Left ventricle myocardium superior (tissue), 1 donor: Measurements from ENCODE around the gene CAPG. TPM values are rescaled to one million over a fixed set of nuclear protein-coding genes. Genes with fewer than 3 reads are reported as not detected.
"Not testable (repeated sequence)": the region's sequence is repeated elsewhere in the genome, so short reads cannot be mapped to it uniquely, and the experiment has no call there.

ENCODE experiments used
- ATAC-seq: fragments of 200-7000 bp; cut with Tn5 transposase; one replicate; pipeline ENCODE4 v1.9.1; 2020; ENCODE audit warnings: mild to moderate bottlenecking, moderate library complexity
- DNase-seq: peaks from one replicate; pipeline ENCODE4 v3.0.0-alpha.2; 2020
- intact Hi-C: fragments of 100-400 bp; cut with micrococcal nuclease; formaldehyde crosslinking; loops from one replicate; pipeline ENCODE4 v1.11.0; 2022
- total RNA-seq: library from RNA; stranded (reverse); fragmentation: NEBNext Ultra II Directional; extraction: Animal tissue kit (Norgen Biotek cat#: 25700); gene quantifications from one replicate; pipeline ENCODE4 v1.2.1, GENCODE V29; 2021
- donor health status: DM: no; HTN: yes; CAD: no; lungs with severe emphysema.

Gene CAPG
- total RNA-seq, 1 donor from 2014 or later: 6.1 TPM

GRCh38 chr2:85401464-85401805 is 8.7 kb downstream of the CAPG start:
- DNase-seq (no peak), ATAC-seq (no peak)
- intact Hi-C loops: no loop called here

GRCh38 chr2:85400541-85401463 is 9.4 kb downstream of the CAPG start:
- ATAC-seq (no peak), DNase-seq (no peak)
- intact Hi-C loops: no loop called here

- DNase-seq (no peak), ATAC-seq (no peak)
- intact Hi-C loops: no loop called here
Observed at GRCh38 chr2:85400023-85400422, 10.1 kb downstream of the CAPG start.

- intact Hi-C loops: no loop called here
- ATAC-seq (no peak), DNase-seq (no peak)
Observed at GRCh38 chr2:85399183-85399455, 11.0 kb downstream of the CAPG start.

GRCh38 chr2:85398426-85399182 is 11.6 kb downstream of the CAPG start:
- ATAC-seq (no peak), DNase-seq (no peak)
- intact Hi-C loops: no loop called here

- ATAC-seq: no peak
Observed at GRCh38 chr2:85397925-85398331, 12.2 kb downstream of the CAPG start.

GRCh38 chr2:85396531-85397470 is 13.4 kb downstream of the CAPG start:
- ATAC-seq: peak; percentile 18
- intact Hi-C loops: no loop called here
- DNase-seq: no peak

More at GRCh38 chr2:85397925-85398331, 12.2 kb downstream of the CAPG start:
- intact Hi-C loops: no loop called here
- no peak for DNase-seq

GRCh38 chr2:85395912-85396475 is 14.2 kb downstream of the CAPG start:
- intact Hi-C loops: no loop called here
- no peak for DNase-seq
- no peak for ATAC-seq

GRCh38 chr2:85394976-85395375 is 15.2 kb downstream of the CAPG start:
- DNase-seq (no peak), ATAC-seq (no peak)

GRCh38 chr2:85394261-85394681 is 15.9 kb downstream of the CAPG start:
- no peak for ATAC-seq
- intact Hi-C loops: no loop called here
- no peak for DNase-seq

More at GRCh38 chr2:85394976-85395375, 15.2 kb downstream of the CAPG start:
- intact Hi-C loops: no loop called here

GRCh38 chr2:85393836-85394235 is 16.3 kb downstream of the CAPG start:
- ATAC-seq: no peak
- intact Hi-C loops: no loop called here
- DNase-seq: no peak

- intact Hi-C loops: no loop called here
- peak; percentile 75 for DNase-seq
Observed at GRCh38 chr2:85390941-85391669, 19.1 kb downstream of the CAPG start.

GRCh38 chr2:85388878-85389538 is 21.2 kb downstream of the CAPG start:
- ATAC-seq: no peak
- intact Hi-C loops: no loop called here
- DNase-seq: no peak

More at GRCh38 chr2:85390941-85391669, 19.1 kb downstream of the CAPG start:
- peak; percentile 73 for ATAC-seq

- DNase-seq (no peak), ATAC-seq (no peak)
- intact Hi-C loops: no loop called here
Observed at GRCh38 chr2:85387754-85388153, 22.4 kb downstream of the CAPG start.

- intact Hi-C loops: no loop called here
- DNase-seq: no peak
Observed at GRCh38 chr2:85385746-85386145, 24.4 kb downstream of the CAPG start.

GRCh38 chr2:85383850-85384249 is 26.3 kb downstream of the CAPG start:
- DNase-seq: no peak
- ATAC-seq: no peak
- intact Hi-C loops: no loop called here

More at GRCh38 chr2:85385746-85386145, 24.4 kb downstream of the CAPG start:
- no peak for ATAC-seq

- intact Hi-C loops: not testable (repeated sequence)
Observed at GRCh38 chr2:85383151-85383550, 27.0 kb downstream of the CAPG start.

GRCh38 chr2:85380048-85380447 is 30.1 kb downstream of the CAPG start:
- DNase-seq (no peak), ATAC-seq (no peak)
- intact Hi-C loops: no loop called here

More at GRCh38 chr2:85383151-85383550, 27.0 kb downstream of the CAPG start:
- DNase-seq, ATAC-seq: not testable (repeated sequence)
